Activated B cell treated with CpG ODN at 0.5 μM for 24 hours (primary cell): Measurements from ENCODE around the gene P2RX6. TPM values are rescaled to one million over a fixed set of nuclear protein-coding genes. Genes with fewer than 3 reads are reported as not detected.
"Not testable (repeated sequence)": the region's sequence is repeated elsewhere in the genome, so short reads cannot be mapped to it uniquely, and the experiment has no call there.

Source experiments
- ATAC-seq: fragments of 200-7000 bp; cut with Tn5 transposase; one replicate; pipeline ENCODE4 v1.10.0; 2021; ENCODE audit warnings: low read depth, mild to moderate bottlenecking, moderate library complexity
- CTCF ChIA-PET: fragments of 350-600 bp; sonication (Branson Sonifier 250); formaldehyde crosslinking; loops from one replicate; lab custom pipeline; 2021; ENCODE audit warnings: antibody characterized with exemption; lab: Charles Lee
- POLR2A ChIA-PET: fragments of 350-600 bp; sonication (Branson Sonifier 250); formaldehyde crosslinking; loops from one replicate; lab custom pipeline; 2021; ENCODE audit warnings: antibody characterized with exemption; lab: Charles Lee
- DNase-seq: peaks from one replicate; pipeline ENCODE4 v3.0.0; 2022
- H3K27ac Mint-ChIP-seq: one replicate; pipeline ENCODE4 v1.8.0; 2020; ENCODE audit warnings: mixed read lengths
- H3K27me3 Mint-ChIP-seq: one replicate; pipeline ENCODE4 v1.8.0; 2021; ENCODE audit warnings: mixed read lengths
- H3K36me3 Mint-ChIP-seq: one replicate; pipeline ENCODE4 v1.8.0; 2021; ENCODE audit warnings: low read depth, mixed read lengths
- H3K4me1 Mint-ChIP-seq: one replicate; pipeline ENCODE4 v1.8.0; 2021; ENCODE audit warnings: mixed read lengths
- H3K4me3 Mint-ChIP-seq: one replicate; pipeline ENCODE4 v1.8.0; 2020; ENCODE audit warnings: mild to moderate bottlenecking, mixed read lengths
- H3K9me3 Mint-ChIP-seq: one replicate; pipeline ENCODE4 v1.8.0; 2020; ENCODE audit warnings: mixed read lengths
- CTCF ChIP-seq: fragments of 200-600 bp; IDR thresholded peaks from one replicate; pipeline ENCODE4 v1.8.0; 2022; ENCODE audit warnings: antibody characterized with exemption, mild to moderate bottlenecking
- intact Hi-C: fragments of 100-400 bp; cut with micrococcal nuclease; formaldehyde crosslinking; loops from one replicate; pipeline ENCODE4 v1.15.1; 2024
- total RNA-seq: library from RNA; stranded (reverse); gene quantifications from 2 replicates; pipeline ENCODE4 v1.2.3, GENCODE V29; 2022

Gene P2RX6
- total RNA-seq, 1 donor from 2014 or later = 0.67 TPM

GRCh38 chr22:21054714-21055563 is 40.0 kb downstream of the P2RX6 start:
- no peak for ATAC-seq
- CTCF ChIA-PET = no interaction called here

DNA sequence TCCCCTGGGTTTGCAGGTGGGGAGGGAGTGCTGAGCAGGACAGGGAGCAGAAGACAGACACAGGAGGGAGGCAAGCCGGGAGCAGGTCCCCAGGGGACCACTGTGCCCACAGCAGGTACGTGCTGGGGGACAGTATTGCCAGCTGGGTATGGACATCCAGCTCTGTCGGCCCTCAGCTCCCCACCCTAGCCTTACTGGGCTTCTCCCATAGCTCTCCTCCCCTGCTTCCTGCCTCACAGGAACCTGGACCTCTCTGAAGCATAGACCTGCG is 40.5 kb downstream of the P2RX6 start:
- intact Hi-C loops = no loop called here
- DNase-seq (no peak), ATAC-seq (no peak)
- Mint-ChIP-seq H3K4me3 (no peak overlapping the region), H3K27ac (no peak overlapping the region), H3K9me3 (no peaks in the 10 kb centered on the region), H3K36me3 (no peaks in the 10 kb centered on the region), H3K4me1 (peaks cover 8% of the 10 kb centered on the region), H3K27me3 (peaks cover 24% of the 10 kb centered on the region)
- POLR2A ChIA-PET = no interaction called here
- CTCF ChIA-PET = no interaction called here
- no peak for TF ChIP-seq CTCF

More at GRCh38 chr22:21054714-21055563, 40.0 kb downstream of the P2RX6 start:
- no peaks in the 10 kb centered on the region for H3K36me3 Mint-ChIP-seq
- POLR2A ChIA-PET = no interaction called here
- DNase-seq = no peak
- H3K27ac Mint-ChIP-seq = no peak overlapping the region
- peaks cover 8% of the 10 kb centered on the region for H3K4me1 Mint-ChIP-seq
- no peak for TF ChIP-seq CTCF
- no peak overlapping the region for H3K4me3 Mint-ChIP-seq
- H3K9me3 Mint-ChIP-seq = no peaks in the 10 kb centered on the region
- intact Hi-C loops = no loop called here
- peaks cover 24% of the 10 kb centered on the region for H3K27me3 Mint-ChIP-seq

GRCh38 chr22:21055880-21056319 is 40.9 kb downstream of the P2RX6 start:
- CTCF ChIA-PET = no interaction called here
- no peak for TF ChIP-seq CTCF
- H3K9me3 Mint-ChIP-seq = no peaks in the 10 kb centered on the region
- H3K36me3 Mint-ChIP-seq = no peaks in the 10 kb centered on the region
- H3K4me1 Mint-ChIP-seq = peaks cover 8% of the 10 kb centered on the region
- DNase-seq (no peak), ATAC-seq (no peak)
- POLR2A ChIA-PET = no interaction called here
- peaks cover 24% of the 10 kb centered on the region for H3K27me3 Mint-ChIP-seq
- no peak overlapping the region for H3K4me3 Mint-ChIP-seq
- H3K27ac Mint-ChIP-seq = no peak overlapping the region
- intact Hi-C loops = no loop called here

GRCh38 chr22:21060363-21060762 is 45.4 kb downstream of the P2RX6 start:
- ATAC-seq, DNase-seq, POLR2A ChIA-PET, H3K9me3 Mint-ChIP-seq, H3K27ac Mint-ChIP-seq, H3K4me3 Mint-ChIP-seq, intact Hi-C loops, H3K36me3 Mint-ChIP-seq, H3K4me1 Mint-ChIP-seq, CTCF ChIA-PET: not testable (repeated sequence)
- peaks cover 18% of the 10 kb centered on the region for H3K27me3 Mint-ChIP-seq

DNA sequence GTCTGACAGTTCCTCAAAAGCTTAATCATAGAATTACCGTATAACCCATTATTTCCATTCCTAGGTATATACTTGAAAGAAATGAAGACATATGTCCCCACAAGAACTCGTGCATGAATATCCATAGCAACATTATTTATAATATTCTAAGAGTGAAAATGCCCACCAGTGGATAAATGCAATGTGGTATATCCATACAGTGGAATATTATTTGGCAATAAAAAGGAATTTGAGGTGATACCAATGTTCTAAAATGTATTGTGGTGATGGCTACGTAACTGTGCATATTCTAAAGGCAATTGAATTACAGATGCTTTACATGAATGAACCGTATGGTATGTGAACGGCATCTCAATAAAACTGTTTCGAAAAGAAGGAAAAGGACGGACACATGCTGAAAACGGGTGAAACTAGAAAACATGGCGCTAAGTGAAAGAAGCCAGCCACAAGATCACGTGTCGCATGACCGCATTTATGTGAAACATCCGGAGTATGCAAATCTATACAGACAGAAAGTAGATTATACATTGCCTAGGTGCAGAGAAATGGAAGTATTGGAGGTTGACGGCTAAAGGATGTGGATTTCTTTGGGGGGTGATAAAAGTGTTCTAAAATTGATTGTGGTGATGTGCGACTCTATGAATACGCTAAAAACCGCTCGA is 46.8 kb downstream of the P2RX6 start:
- H3K27ac Mint-ChIP-seq, H3K36me3 Mint-ChIP-seq, H3K9me3 Mint-ChIP-seq, intact Hi-C loops, DNase-seq, ATAC-seq, H3K4me1 Mint-ChIP-seq, H3K4me3 Mint-ChIP-seq, H3K27me3 Mint-ChIP-seq, CTCF ChIA-PET, POLR2A ChIA-PET: not testable (repeated sequence)

DNA sequence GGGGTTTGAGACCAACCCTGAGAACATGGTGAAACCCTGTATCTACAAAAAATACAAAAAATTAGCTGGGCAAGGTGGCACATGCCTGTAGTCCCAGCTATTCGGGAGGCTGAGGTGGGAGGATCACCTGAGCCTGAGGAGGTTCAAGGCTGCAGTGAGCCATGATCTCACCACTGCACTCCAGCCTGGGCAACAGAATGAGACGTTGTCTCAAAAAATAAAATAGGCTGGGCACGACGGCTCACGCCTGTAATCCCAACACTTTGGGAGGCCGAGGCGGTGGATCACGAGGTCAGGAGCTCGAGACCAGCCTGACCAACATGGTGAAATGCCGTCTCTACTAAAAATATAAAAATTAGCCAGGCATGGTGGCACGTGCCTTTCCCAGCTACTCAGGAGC is 49.5 kb downstream of the P2RX6 start:
- POLR2A ChIA-PET = not testable (repeated sequence)
- CTCF ChIA-PET = interaction anchor here (0.6 kb wide), 1 partner anchor 17 kb away, joined by 3 read pairs; no protein-coding TSS in a partner anchor

More for the DNA sequence above, 49.5 kb downstream of the P2RX6 start:
- intact Hi-C loops, H3K27ac Mint-ChIP-seq, H3K4me1 Mint-ChIP-seq, H3K27me3 Mint-ChIP-seq, DNase-seq, H3K9me3 Mint-ChIP-seq, H3K36me3 Mint-ChIP-seq, ATAC-seq, H3K4me3 Mint-ChIP-seq: not testable (repeated sequence)
